GM19468 (cell line): ENCODE measurements around the gene RGS9BP.
"Not testable (repeated sequence)": the region's sequence is repeated elsewhere in the genome, so short reads cannot be mapped to it uniquely, and the experiment has no call there.

ENCODE experiments used
- ATAC-seq: cut with Tn5 transposase; IDR thresholded peaks from one replicate; pipeline ENCODE4 v1.9.1; 2021; ENCODE audit warnings: mild to moderate bottlenecking, moderate library complexity, moderate number of reproducible peaks; ENCODE audit not compliant: unreplicated experiment; ENCODE audit errors: extremely low read depth

RGS9BP gene

GRCh38 chr19:32693151-32694108 lies 17.8 kb downstream of the RGS9BP start:
- ATAC-seq = not testable (repeated sequence)

GRCh38 chr19:32694316-32694715 lies 18.7 kb downstream of the RGS9BP start:
- not testable (repeated sequence) for ATAC-seq

- not testable (repeated sequence) for ATAC-seq
These were observed 19.2 kb downstream of the RGS9BP start for GRCh38 chr19:32694851-32695250.

GRCh38 chr19:32695506-32695905 lies 19.9 kb downstream of the RGS9BP start:
- ATAC-seq = not testable (repeated sequence)

GRCh38 chr19:32696771-32697170 lies 21.1 kb downstream of the RGS9BP start:
- ATAC-seq = not testable (repeated sequence)

- not testable (repeated sequence) for ATAC-seq
These were observed 24.5 kb downstream of the RGS9BP start for GRCh38 chr19:32700129-32700528.

GRCh38 chr19:32702010-32702409 lies 26.4 kb downstream of the RGS9BP start:
- no peak for ATAC-seq

- not testable (repeated sequence) for ATAC-seq
These were observed 28.4 kb downstream of the RGS9BP start for GRCh38 chr19:32704006-32704405.

- ATAC-seq = no peak
These were observed 32.8 kb downstream of the RGS9BP start for GRCh38 chr19:32708457-32708856.

- no peak for ATAC-seq
These were observed 33.4 kb downstream of the RGS9BP start for GRCh38 chr19:32709032-32709431.

- ATAC-seq = no peak
These were observed 36.1 kb downstream of the RGS9BP start for GRCh38 chr19:32711747-32712146.

GRCh38 chr19:32716203-32716602 lies 40.6 kb downstream of the RGS9BP start:
- not testable (repeated sequence) for ATAC-seq

- no peak for ATAC-seq
These were observed 41.8 kb downstream of the RGS9BP start for GRCh38 chr19:32717496-32717895.

- no peak for ATAC-seq
These were observed 42.6 kb downstream of the RGS9BP start for GRCh38 chr19:32718286-32718685.

GRCh38 chr19:32719611-32720059 lies 44.0 kb downstream of the RGS9BP start, which contains the start of gene TDRD12:
Gene TDRD12, plus strand, starts transcription at chr19:32719767. Its CDS starts 306 bp downstream, at chr19:32720073.
- no peak for ATAC-seq

- ATAC-seq = no peak
These were observed 44.7 kb downstream of the RGS9BP start for GRCh38 chr19:32720216-32720935.

- ATAC-seq = no peak
These were observed 45.2 kb downstream of the RGS9BP start for GRCh38 chr19:32720936-32721250.
